Measurements from ENCODE around the gene B4GALT4.

Gene B4GALT4

GRCh38 chr3:119211803-119212202, 28.9 kb downstream of the B4GALT4 start:
- TF ChIP-seq CREB1 (IDR thresholded peaks at IDR 0.05; ENCODE audit: low read depth) (no peak), CEBPB (IDR thresholded peaks at IDR 0.05) (no peak), ZBTB7A (IDR thresholded peaks at IDR 0.05; ENCODE audit: low read depth) (no peak), YY1 (IDR thresholded peaks at IDR 0.05; ENCODE audit: low read depth) (no peak), REST (IDR thresholded peaks at IDR 0.05; ENCODE audit: low read depth) (no peak), TEAD4 (IDR thresholded peaks at IDR 0.05) (no peak), RAD21 (IDR thresholded peaks at IDR 0.05; ENCODE audit: low read depth) (no peak), TCF12 (IDR thresholded peaks at IDR 0.05; ENCODE audit: low read depth) (no peak), NFIC (IDR thresholded peaks at IDR 0.05) (no peak)

- no peak for TF ChIP-seq USF1 (IDR thresholded peaks at IDR 0.05)
- no peak for TF ChIP-seq NFIC (IDR thresholded peaks at IDR 0.05)
- no peak for TF ChIP-seq ZBTB7A (IDR thresholded peaks at IDR 0.05; ENCODE audit: low read depth)
- TF ChIP-seq FOXM1 (IDR thresholded peaks at IDR 0.05; ENCODE audit: borderline replicate concordance, low read depth), result no peak
- TF ChIP-seq CREB1 (IDR thresholded peaks at IDR 0.05; ENCODE audit: low read depth), result no peak
- no peak for TF ChIP-seq MAX (IDR thresholded peaks at IDR 0.05)
- no peak for TF ChIP-seq TCF12 (IDR thresholded peaks at IDR 0.05; ENCODE audit: low read depth)
- no peak for TF ChIP-seq EGR1 (IDR thresholded peaks at IDR 0.05)
- no peak for TF ChIP-seq YY1 (IDR thresholded peaks at IDR 0.05; ENCODE audit: low read depth)
- no peak for TF ChIP-seq TAF1 (IDR thresholded peaks at IDR 0.05; ENCODE audit: low read depth)
- no peak for TF ChIP-seq REST (IDR thresholded peaks at IDR 0.05; ENCODE audit: low read depth)
- TF ChIP-seq TEAD4 (IDR thresholded peaks at IDR 0.05), result no peak
Observed at GRCh38 chr3:119211193-119211592, 29.5 kb downstream of the B4GALT4 start.

- TF ChIP-seq EP300 (IDR thresholded peaks at IDR 0.05; ENCODE audit: borderline replicate concordance), result no peak
- no peak for TF ChIP-seq FOXM1 (IDR thresholded peaks at IDR 0.05; ENCODE audit: borderline replicate concordance, low read depth)
- TF ChIP-seq EGR1 (IDR thresholded peaks at IDR 0.05), result no peak
- TF ChIP-seq TAF1 (IDR thresholded peaks at IDR 0.05; ENCODE audit: low read depth), result no peak
- no peak for TF ChIP-seq CREB1 (IDR thresholded peaks at IDR 0.05; ENCODE audit: low read depth)
Observed at GRCh38 chr3:119207512-119207875, 33.2 kb downstream of the B4GALT4 start.

- TF ChIP-seq MAX (IDR thresholded peaks at IDR 0.05) (no peak), EGR1 (IDR thresholded peaks at IDR 0.05) (no peak), CREB1 (IDR thresholded peaks at IDR 0.05; ENCODE audit: low read depth) (no peak), EP300 (IDR thresholded peaks at IDR 0.05; ENCODE audit: borderline replicate concordance) (no peak)
Observed at GRCh38 chr3:119206611-119207511, 33.8 kb downstream of the B4GALT4 start.

- TF ChIP-seq EGR1 (IDR thresholded peaks at IDR 0.05), result no peak
- TF ChIP-seq MAX (IDR thresholded peaks at IDR 0.05), result no peak
- no peak for TF ChIP-seq EP300 (IDR thresholded peaks at IDR 0.05; ENCODE audit: borderline replicate concordance)
- TF ChIP-seq USF1 (IDR thresholded peaks at IDR 0.05), result no peak
- no peak for TF ChIP-seq NFIC (IDR thresholded peaks at IDR 0.05)
- no peak for TF ChIP-seq TCF12 (IDR thresholded peaks at IDR 0.05; ENCODE audit: low read depth)
- TF ChIP-seq YY1 (IDR thresholded peaks at IDR 0.05; ENCODE audit: low read depth), result no peak
- TF ChIP-seq TAF1 (IDR thresholded peaks at IDR 0.05; ENCODE audit: low read depth), result no peak
- TF ChIP-seq ZBTB7A (IDR thresholded peaks at IDR 0.05; ENCODE audit: low read depth), result no peak
- no peak for TF ChIP-seq TEAD4 (IDR thresholded peaks at IDR 0.05)
- no peak for TF ChIP-seq CEBPB (IDR thresholded peaks at IDR 0.05)
- TF ChIP-seq FOXM1 (IDR thresholded peaks at IDR 0.05; ENCODE audit: borderline replicate concordance, low read depth), result no peak
Observed at GRCh38 chr3:119205685-119206084, 35.0 kb downstream of the B4GALT4 start.

GRCh38 chr3:119205209-119205608, 35.5 kb downstream of the B4GALT4 start:
- TF ChIP-seq TEAD4 (IDR thresholded peaks at IDR 0.05) (no peak), FOXM1 (IDR thresholded peaks at IDR 0.05; ENCODE audit: borderline replicate concordance, low read depth) (no peak), RAD21 (IDR thresholded peaks at IDR 0.05; ENCODE audit: low read depth) (no peak), CREB1 (IDR thresholded peaks at IDR 0.05; ENCODE audit: low read depth) (no peak), ZBTB7A (IDR thresholded peaks at IDR 0.05; ENCODE audit: low read depth) (no peak), EP300 (IDR thresholded peaks at IDR 0.05; ENCODE audit: borderline replicate concordance) (no peak), NFIC (IDR thresholded peaks at IDR 0.05) (no peak), TAF1 (IDR thresholded peaks at IDR 0.05; ENCODE audit: low read depth) (no peak), MAX (IDR thresholded peaks at IDR 0.05) (no peak), REST (IDR thresholded peaks at IDR 0.05; ENCODE audit: low read depth) (no peak), CEBPB (IDR thresholded peaks at IDR 0.05) (no peak), USF1 (IDR thresholded peaks at IDR 0.05) (no peak), EGR1 (IDR thresholded peaks at IDR 0.05) (no peak), YY1 (IDR thresholded peaks at IDR 0.05; ENCODE audit: low read depth) (no peak)

Measured in Ishikawa (cell line).